HAP-1 (cell line): ENCODE data around the gene CELA2B.
"Not testable (repeated sequence)": the region's sequence is repeated elsewhere in the genome, so short reads cannot be mapped to it uniquely, and the experiment has no call there.

Source experiments
- DNase-seq, 2 experiments: peaks; one replicate each; pipeline ENCODE4 v3.0.0-alpha.2; 2016 to 2020; ENCODE audit warnings: low spot score in 2 of 2
- H3K27me3 ChIP-seq: fragments of 250-450 bp; sonication (Bioruptor Pico); 2 replicates; pipeline ENCODE4 v1.5.1; 2020; ENCODE audit warnings: low read depth, mild to moderate bottlenecking, moderate library complexity
- H3K36me3 ChIP-seq: fragments of 250-450 bp; sonication (Bioruptor Pico); replicated peaks from 2 replicates; pipeline ENCODE4 v1.5.1; 2020; ENCODE audit warnings: mild to moderate bottlenecking
- H3K4me1 ChIP-seq: fragments of 250-450 bp; sonication (Bioruptor Pico); 2 replicates; pipeline ENCODE4 v1.5.1; 2020; ENCODE audit warnings: mild to moderate bottlenecking
- H3K4me3 ChIP-seq: fragments of 250-450 bp; sonication (Bioruptor Pico); 2 replicates; pipeline ENCODE4 v1.5.1; 2020; ENCODE audit warnings: mild to moderate bottlenecking, moderate library complexity
- H3K9me3 ChIP-seq: fragments of 250-450 bp; sonication (Bioruptor Pico); 2 replicates; pipeline ENCODE4 v1.5.1; 2020; ENCODE audit warnings: mild to moderate bottlenecking, moderate library complexity
- in situ Hi-C: fragments of 300-500 bp; cut with MboI; formaldehyde crosslinking; loops from 3 replicates; pipeline ENCODE4 v1.14.3; 2020; ENCODE audit warnings: low sequenced_read_pairs, inconsistent platforms, mixed read lengths

The CELA2B gene

GRCh38 chr1:15475752-15476314 lies at the start of gene CELA2B:
CELA2B (plus strand) TSS chr1:15476104; CDS start chr1:15476126, 22 bp downstream.
- no peak for DNase-seq
- no peak within 1 kb of the TSS for H3K4me3 ChIP-seq
- in situ Hi-C loops, result no loop called here
- H3K9me3 ChIP-seq, result no peaks in the 10 kb centered on the region
- H3K27me3 ChIP-seq, result no peaks in the 10 kb centered on the region
- H3K4me1 ChIP-seq, result no peaks in the 10 kb centered on the region; the same call in none of the 2 replicates
- no peaks in the 10 kb centered on the region for H3K36me3 ChIP-seq

- Histone ChIP-seq H3K9me3 (no peaks in the 10 kb centered on the region), H3K27me3 (no peaks in the 10 kb centered on the region), H3K36me3 (peaks cover 26% of the 10 kb centered on the region), H3K4me1 (no peaks in the 10 kb centered on the region), H3K4me3 (no peak overlapping the region)
- in situ Hi-C loops, result loop anchor here (5.0 to 10.0 kb wide), 2 partner anchors 99 to 302 kb away; no protein-coding TSS in a partner anchor
- no peak for DNase-seq
Observed at GRCh38 chr1:15426492-15427279, 49.2 kb upstream of the CELA2B start.

- Histone ChIP-seq H3K36me3 (peaks cover 26% of the 10 kb centered on the region), H3K9me3 (no peaks in the 10 kb centered on the region), H3K27me3 (no peaks in the 10 kb centered on the region), H3K4me3 (no peak overlapping the region), H3K4me1 (no peaks in the 10 kb centered on the region)
- no peak for DNase-seq
- in situ Hi-C loops, result loop anchor here (5.0 to 10.0 kb wide), 2 partner anchors 100 to 302 kb away; no protein-coding TSS in a partner anchor
Observed at GRCh38 chr1:15427280-15427666, 48.6 kb upstream of the CELA2B start.

GRCh38 chr1:15428252-15428651 lies 47.7 kb upstream of the CELA2B start:
- not testable (repeated sequence) for H3K9me3 ChIP-seq, H3K4me1 ChIP-seq, H3K4me3 ChIP-seq, DNase-seq, H3K27me3 ChIP-seq
- H3K36me3 ChIP-seq, result peaks cover 26% of the 10 kb centered on the region
- in situ Hi-C loops, result loop anchor here (5.0 to 10.0 kb wide), 2 partner anchors 101 to 303 kb away; no protein-coding TSS in a partner anchor

- H3K9me3 ChIP-seq, result no peaks in the 10 kb centered on the region
- no peak for DNase-seq
- no peak overlapping the region for H3K4me3 ChIP-seq
- peaks cover 26% of the 10 kb centered on the region for H3K36me3 ChIP-seq
- in situ Hi-C loops, result loop anchor here (5.0 to 10.0 kb wide), 2 partner anchors 102 to 304 kb away; no protein-coding TSS in a partner anchor
- no peaks in the 10 kb centered on the region for H3K4me1 ChIP-seq
- H3K27me3 ChIP-seq, result no peaks in the 10 kb centered on the region
Observed at GRCh38 chr1:15428815-15429435, 47.0 kb upstream of the CELA2B start.

- Histone ChIP-seq H3K4me1 (no peaks in the 10 kb centered on the region), H3K9me3 (no peaks in the 10 kb centered on the region), H3K4me3 (no peak overlapping the region), H3K36me3 (peaks cover 26% of the 10 kb centered on the region), H3K27me3 (no peaks in the 10 kb centered on the region)
- no peak for DNase-seq
- in situ Hi-C loops, result loop anchor here (5.0 to 10.0 kb wide), 2 partner anchors 102 to 305 kb away; no protein-coding TSS in a partner anchor
Observed at GRCh38 chr1:15429701-15430149, 46.2 kb upstream of the CELA2B start.

GRCh38 chr1:15430787-15431570 lies 44.9 kb upstream of the CELA2B start:
- H3K9me3 ChIP-seq, result no peaks in the 10 kb centered on the region
- peak in 1 of 2 experiments; percentile 83 for DNase-seq
- H3K36me3 ChIP-seq, result peaks cover 22% of the 10 kb centered on the region
- no peak overlapping the region for H3K4me3 ChIP-seq
- no peaks in the 10 kb centered on the region for H3K27me3 ChIP-seq
- no peaks in the 10 kb centered on the region for H3K4me1 ChIP-seq
- in situ Hi-C loops, result no loop called here

GRCh38 chr1:15431571-15431948 lies 44.3 kb upstream of the CELA2B start:
- H3K4me1 ChIP-seq, result no peaks in the 10 kb centered on the region
- in situ Hi-C loops, result no loop called here
- H3K4me3 ChIP-seq, result no peak overlapping the region
- H3K9me3 ChIP-seq, result no peaks in the 10 kb centered on the region
- H3K36me3 ChIP-seq, result peaks cover 16% of the 10 kb centered on the region
- no peaks in the 10 kb centered on the region for H3K27me3 ChIP-seq
- DNase-seq, result no peak

- no peak overlapping the region for H3K4me3 ChIP-seq
- H3K36me3 ChIP-seq, result peaks cover 9% of the 10 kb centered on the region
- H3K9me3 ChIP-seq, result no peaks in the 10 kb centered on the region
- in situ Hi-C loops, result no loop called here
- DNase-seq, result no peak
- H3K27me3 ChIP-seq, result no peaks in the 10 kb centered on the region
- H3K4me1 ChIP-seq, result no peaks in the 10 kb centered on the region
Observed at GRCh38 chr1:15432324-15432723, 43.6 kb upstream of the CELA2B start.

GRCh38 chr1:15433471-15433870 lies 42.4 kb upstream of the CELA2B start:
- in situ Hi-C loops, result no loop called here
- Histone ChIP-seq H3K36me3 (peaks cover 9% of the 10 kb centered on the region), H3K4me3 (no peak overlapping the region), H3K4me1 (no peaks in the 10 kb centered on the region), H3K9me3 (no peaks in the 10 kb centered on the region), H3K27me3 (no peaks in the 10 kb centered on the region)
- DNase-seq, result no peak

- H3K4me1 ChIP-seq, DNase-seq, in situ Hi-C loops: not testable (repeated sequence)
Observed at GRCh38 chr1:15434739-15435138, 41.2 kb upstream of the CELA2B start.

GRCh38 chr1:15435239-15436077 lies 40.4 kb upstream of the CELA2B start:
- no peaks in the 10 kb centered on the region for H3K27me3 ChIP-seq
- in situ Hi-C loops, result no loop called here

More at GRCh38 chr1:15434739-15435138, 41.2 kb upstream of the CELA2B start:
- not testable (repeated sequence) for H3K36me3 ChIP-seq, H3K27me3 ChIP-seq, H3K9me3 ChIP-seq, H3K4me3 ChIP-seq

More at GRCh38 chr1:15435239-15436077, 40.4 kb upstream of the CELA2B start:
- Histone ChIP-seq H3K4me1 (no peaks in the 10 kb centered on the region), H3K9me3 (no peaks in the 10 kb centered on the region), H3K36me3 (peaks cover 9% of the 10 kb centered on the region), H3K4me3 (no peak overlapping the region)
- DNase-seq, result no peak
